Measurements from ENCODE around the gene STRADB. TPM values are rescaled to one million over a fixed set of nuclear protein-coding genes. Genes with fewer than 3 reads are reported as not detected.
A peak's percentile ranks its signal among the peaks of the same experiment; 100 is the strongest.

The STRADB gene
- total and polyA plus RNA-seq, 2 experiments from 2014 or later = 62.5 to 68.3 TPM

- 7% methylated on average over 49 of the region's 49 CpGs for WGBS (ENCODE audit: low lambda C conversion rate, missing lambda C conversion rate)
Measured at GRCh38 chr2:201452058-201452921, 750 bp downstream of the STRADB start.

GRCh38 chr2:201452922-201453643 is 1.5 kb downstream of the STRADB start:
- Histone ChIP-seq H3K4me3 (peak overlapping the region; percentile 70), H2AFZ (no peak overlapping the region), H3K9me3 (ENCODE audit: low read depth) (no peaks in the 10 kb centered on the region), H4K20me1 (ENCODE audit: insufficient read depth, poor library complexity, severe bottlenecking) (no peaks in the 10 kb centered on the region), H3K4me1 (ENCODE audit: insufficient read depth) (peaks cover 13% of the 10 kb centered on the region), H3K4me2 (peak overlapping the region; percentile 88), H3K79me2 (peaks cover 56% of the 10 kb centered on the region), H3K9me2 (replicated peaks; ENCODE audit: insufficient read depth) (no peaks in the 10 kb centered on the region), H3K27ac (peak overlapping the region; percentile 86), H3K36me3 (replicated peaks; ENCODE audit: insufficient read depth, low read depth) (no peaks in the 10 kb centered on the region), H3K27me3 (no peaks in the 10 kb centered on the region)
- no peak for DNase-seq (ENCODE audit: low spot score)
- TF ChIP-seq EZH2phosphoT487 (IDR thresholded peaks at IDR 0.05; ENCODE audit: low read depth, severe bottlenecking, unreplicated experiment) (no peak), EZH2 (IDR thresholded peaks at IDR 0.05; ENCODE audit: borderline replicate concordance) (no peak), CTCF (IDR thresholded peaks at IDR 0.05; ENCODE audit: poor library complexity) (no peak)
- 56% methylated on average over 6 of the region's 6 CpGs for WGBS (ENCODE audit: low lambda C conversion rate, missing lambda C conversion rate)

More at GRCh38 chr2:201452058-201452921, 750 bp downstream of the STRADB start:
- Histone ChIP-seq H3K27me3 (no peaks in the 10 kb centered on the region), H3K4me1 (ENCODE audit: insufficient read depth) (peaks cover 19% of the 10 kb centered on the region), H3K4me3 (peak overlapping the region; percentile 70), H3K79me2 (peaks cover 64% of the 10 kb centered on the region), H3K27ac (peak overlapping the region; percentile 86), H3K36me3 (replicated peaks; ENCODE audit: insufficient read depth, low read depth) (no peaks in the 10 kb centered on the region), H3K9me2 (replicated peaks; ENCODE audit: insufficient read depth) (no peaks in the 10 kb centered on the region), H2AFZ (peak overlapping the region; percentile 92), H4K20me1 (ENCODE audit: insufficient read depth, poor library complexity, severe bottlenecking) (no peaks in the 10 kb centered on the region), H3K4me2 (peak overlapping the region; percentile 88), H3K9me3 (ENCODE audit: low read depth) (no peaks in the 10 kb centered on the region)
- TF ChIP-seq EZH2phosphoT487 (IDR thresholded peaks at IDR 0.05; ENCODE audit: low read depth, severe bottlenecking, unreplicated experiment) (no peak), CTCF (IDR thresholded peaks at IDR 0.05; ENCODE audit: poor library complexity) (peak; percentile 1)
- DNase-seq (ENCODE audit: low spot score) = peak; percentile 31

GRCh38 chr2:201458381-201458780 is 6.8 kb downstream of the STRADB start:
- Histone ChIP-seq H3K4me2 (no peak overlapping the region), H3K27ac (no peak overlapping the region), H3K27me3 (no peaks in the 10 kb centered on the region), H3K79me2 (peaks cover 25% of the 10 kb centered on the region), H4K20me1 (ENCODE audit: insufficient read depth, poor library complexity, severe bottlenecking) (no peaks in the 10 kb centered on the region), H3K4me3 (no peak overlapping the region), H3K9me2 (replicated peaks; ENCODE audit: insufficient read depth) (no peaks in the 10 kb centered on the region), H3K4me1 (ENCODE audit: insufficient read depth) (no peaks in the 10 kb centered on the region), H3K36me3 (replicated peaks; ENCODE audit: insufficient read depth, low read depth) (no peaks in the 10 kb centered on the region), H3K9me3 (ENCODE audit: low read depth) (peaks cover 8% of the 10 kb centered on the region), H2AFZ (no peak overlapping the region)
- DNase-seq (ENCODE audit: low spot score) = no peak
- no peak for TF ChIP-seq EZH2phosphoT487 (IDR thresholded peaks at IDR 0.05; ENCODE audit: low read depth, severe bottlenecking, unreplicated experiment)
- TF ChIP-seq EZH2 (IDR thresholded peaks at IDR 0.05; ENCODE audit: borderline replicate concordance) = no peak
- no peak for TF ChIP-seq CTCF (IDR thresholded peaks at IDR 0.05; ENCODE audit: poor library complexity)
